NCI-H524 treated with DMSO at 0.1 percent for 48 hours (cell line): ENCODE results near the gene MAK.
A peak's percentile ranks its signal among the peaks of the same experiment; 100 is the strongest.
"Not testable (repeated sequence)": the region's sequence is repeated elsewhere in the genome, so short reads cannot be mapped to it uniquely, and the experiment has no call there.

Experiments used
- DNase-seq: peaks from one replicate; lab custom pipeline; 2025; lab: John Stamatoyannopoulos, UW

Gene MAK

GRCh38 chr6:10852361-10852960, 14.1 kb upstream of the MAK start:
- DNase-seq: no peak

- no peak for DNase-seq
Measured at GRCh38 chr6:10850728-10851127, 12.4 kb upstream of the MAK start.

- DNase-seq: no peak
Measured at GRCh38 chr6:10849901-10850300, 11.6 kb upstream of the MAK start.

- DNase-seq: no peak
Measured at GRCh38 chr6:10847684-10848083, 9.3 kb upstream of the MAK start.

- no peak for DNase-seq
Measured at GRCh38 chr6:10843554-10843953, 5.2 kb upstream of the MAK start.

GRCh38 chr6:10838794-10839333, 525 bp upstream of the MAK start:
- no peak for DNase-seq

- DNase-seq: no peak
Measured at GRCh38 chr6:10837622-10837994, 731 bp downstream of the MAK start.

GRCh38 chr6:10837009-10837621, 1.2 kb downstream of the MAK start:
- DNase-seq: peak; percentile 66

GRCh38 chr6:10834823-10835222, 3.5 kb downstream of the MAK start:
- DNase-seq: no peak

- no peak for DNase-seq
Measured at GRCh38 chr6:10831609-10832008, 6.7 kb downstream of the MAK start.

GRCh38 chr6:10824819-10825218, 13.5 kb downstream of the MAK start:
- DNase-seq: no peak

GRCh38 chr6:10824297-10824696, 14.0 kb downstream of the MAK start:
- DNase-seq: no peak

- DNase-seq: not testable (repeated sequence)
Measured at GRCh38 chr6:10814176-10814575, 24.2 kb downstream of the MAK start.

- no peak for DNase-seq
Measured at GRCh38 chr6:10809098-10809497, 29.2 kb downstream of the MAK start.

- DNase-seq: no peak
Measured at GRCh38 chr6:10808376-10808775, 30.0 kb downstream of the MAK start.

GRCh38 chr6:10801224-10801848, 37.0 kb downstream of the MAK start:
- DNase-seq: no peak

GRCh38 chr6:10800810-10801209, 37.5 kb downstream of the MAK start:
- no peak for DNase-seq

- no peak for DNase-seq
Measured at GRCh38 chr6:10794239-10794638, 44.1 kb downstream of the MAK start.

- no peak for DNase-seq
Measured at GRCh38 chr6:10793695-10794094, 44.6 kb downstream of the MAK start.

- no peak for DNase-seq
Measured at GRCh38 chr6:10793035-10793434, 45.3 kb downstream of the MAK start.

- no peak for DNase-seq
Measured at GRCh38 chr6:10792101-10792500, 46.2 kb downstream of the MAK start.

- no peak for DNase-seq
Measured at GRCh38 chr6:10791673-10792072, 46.7 kb downstream of the MAK start.

GRCh38 chr6:10779076-10779475, 59.3 kb downstream of the MAK start:
- peak; percentile 91 for DNase-seq

GRCh38 chr6:10778230-10778629, 60.1 kb downstream of the MAK start:
- no peak for DNase-seq
